SK-N-SH treated with all-trans-retinoic acid at 6 μM for 48 hours (cell line): Measurements from ENCODE around the gene MAP3K1.
A peak's percentile ranks its signal among the peaks of the same experiment; 100 is the strongest.

Source experiments
- ATAC-seq: fragments of 200-7000 bp; cut with Tn5 transposase; 3 replicates; pipeline ENCODE4 v1.9.1; 2020; ENCODE audit warnings: mild to moderate bottlenecking, moderate library complexity
- ARNTL ChIP-seq: fragments of 450-650 bp; formaldehyde crosslinking; IDR thresholded peaks from 2 replicates; pipeline ENCODE4 v1.5.0; 2020; ENCODE audit warnings: low read depth, mild to moderate bottlenecking, moderate library complexity, borderline replicate concordance
- BACH2 ChIP-seq: fragments of 250-450 bp; sonication (Bioruptor Pico); IDR thresholded peaks from 2 replicates; pipeline ENCODE4 v1.9.0; 2021; ENCODE audit warnings: mild to moderate bottlenecking, borderline replicate concordance
- CREB5 ChIP-seq: fragments of 250-450 bp; sonication (Bioruptor Pico); IDR thresholded peaks from 2 replicates; pipeline ENCODE4 v1.5.1; 2020; ENCODE audit warnings: low read depth, mild to moderate bottlenecking, moderate library complexity
- CSDC2 ChIP-seq: fragments of 250-450 bp; sonication (Bioruptor Pico); IDR thresholded peaks from 2 replicates; pipeline ENCODE4 v1.5.0; 2020; ENCODE audit warnings: mild to moderate bottlenecking, moderate library complexity
- ESRRG ChIP-seq: fragments of 250-450 bp; sonication (Bioruptor Pico); IDR thresholded peaks from 2 replicates; pipeline ENCODE4 v1.6.1; 2021; ENCODE audit warnings: mild to moderate bottlenecking
- GLIS3 ChIP-seq: fragments of 250-450 bp; sonication (Bioruptor Pico); IDR thresholded peaks from 2 replicates; pipeline ENCODE4 v1.5.0; 2020; ENCODE audit warnings: mild to moderate bottlenecking, moderate library complexity
- ISL1 ChIP-seq: fragments of 250-450 bp; sonication (Bioruptor Pico); IDR thresholded peaks from 2 replicates; pipeline ENCODE4 v2.1.2; 2022; ENCODE audit warnings: mild to moderate bottlenecking, moderate library complexity
- OSR1 ChIP-seq: fragments of 250-450 bp; sonication (Bioruptor Pico); IDR thresholded peaks from 2 replicates; pipeline ENCODE4 v1.8.0; 2022; ENCODE audit warnings: moderate library complexity, mild to moderate bottlenecking, inconsistent platforms
- PATZ1 ChIP-seq: fragments of 250-450 bp; sonication (Bioruptor Pico); IDR thresholded peaks from 2 replicates; pipeline ENCODE4 v1.8.0; 2020; ENCODE audit warnings: mild to moderate bottlenecking, moderate library complexity, borderline replicate concordance
- PPARA ChIP-seq: fragments of 250-450 bp; sonication (Bioruptor Pico); IDR thresholded peaks from 2 replicates; pipeline ENCODE4 v1.5.0; 2020; ENCODE audit warnings: mild to moderate bottlenecking, borderline replicate concordance
- RARB ChIP-seq: fragments of 250-450 bp; sonication (Bioruptor Pico); IDR thresholded peaks from 2 replicates; pipeline ENCODE4 v1.8.0; 2021; ENCODE audit warnings: mild to moderate bottlenecking, moderate library complexity
- SNAI2 ChIP-seq: fragments of 250-450 bp; sonication (Bioruptor Pico); IDR thresholded peaks from 2 replicates; pipeline ENCODE4 v1.5.0; 2020; ENCODE audit warnings: mild to moderate bottlenecking, moderate library complexity
- TCF4 ChIP-seq: fragments of 250-450 bp; sonication (Bioruptor Pico); IDR thresholded peaks from 2 replicates; pipeline ENCODE4 v1.8.0; 2021; ENCODE audit warnings: mild to moderate bottlenecking, moderate library complexity, borderline replicate concordance
- TOX ChIP-seq: fragments of 250-450 bp; sonication (Bioruptor Pico); IDR thresholded peaks from 2 replicates; pipeline ENCODE4 v1.8.0; 2021; ENCODE audit warnings: mild to moderate bottlenecking, moderate library complexity, borderline replicate concordance
- TSHZ2 ChIP-seq: fragments of 250-450 bp; sonication (Bioruptor Pico); IDR thresholded peaks from 2 replicates; pipeline ENCODE4 v1.5.0; 2020; ENCODE audit warnings: mild to moderate bottlenecking, moderate library complexity
- ZC3H10 ChIP-seq: fragments of 250-450 bp; sonication (Bioruptor Pico); IDR thresholded peaks from 2 replicates; pipeline ENCODE4 v1.5.1; 2021; ENCODE audit warnings: mild to moderate bottlenecking, moderate library complexity
- ZFP3 ChIP-seq: fragments of 250-450 bp; sonication (Bioruptor Pico); IDR thresholded peaks from 2 replicates; pipeline ENCODE4 v1.5.0; 2020; ENCODE audit warnings: mild to moderate bottlenecking, moderate library complexity
- ZNF565 ChIP-seq: fragments of 450-650 bp; formaldehyde crosslinking; conservative IDR thresholded peaks from 2 replicates; pipeline ENCODE4 v1.5.0; 2020; ENCODE audit warnings: low read depth, mild to moderate bottlenecking, moderate library complexity
- ZNF8 ChIP-seq: fragments of 450-650 bp; formaldehyde crosslinking; IDR thresholded peaks from 2 replicates; pipeline ENCODE4 v1.5.0; 2020; ENCODE audit warnings: mild to moderate bottlenecking, moderate library complexity
- TF ChIP-seq, protein P1 (sequence below): fragments of 250-450 bp; sonication (Bioruptor Pico); IDR thresholded peaks from 2 replicates; pipeline ENCODE4 v1.8.0; 2021; ENCODE audit warnings: low read depth, mild to moderate bottlenecking, moderate library complexity, borderline replicate concordance

Gene MAP3K1

GRCh38 chr5:56837381-56837780, 22.0 kb downstream of the MAP3K1 start:
- no peak for ATAC-seq
- TF ChIP-seq SNAI2 (no peak), PATZ1 (CRISPR knock-in tag) (no peak), TSHZ2 (CRISPR knock-in tag) (no peak), TOX (CRISPR knock-in tag) (no peak), ZC3H10 (no peak), ZFP3 (CRISPR knock-in tag) (no peak), CSDC2 (CRISPR knock-in tag) (no peak), ARNTL (no peak), RARB (CRISPR knock-in tag) (no peak), ISL1 (CRISPR knock-in tag) (no peak), ESRRG (CRISPR knock-in tag) (no peak), CREB5 (no peak), ZNF8 (CRISPR knock-in tag) (no peak), BACH2 (CRISPR knock-in tag) (no peak), TCF4 (CRISPR knock-in tag) (no peak), ZNF565 (CRISPR knock-in tag) (no peak), PPARA (CRISPR knock-in tag) (no peak), GLIS3 (no peak), OSR1 (CRISPR knock-in tag) (no peak)
- TF ChIP-seq, protein P1, sequence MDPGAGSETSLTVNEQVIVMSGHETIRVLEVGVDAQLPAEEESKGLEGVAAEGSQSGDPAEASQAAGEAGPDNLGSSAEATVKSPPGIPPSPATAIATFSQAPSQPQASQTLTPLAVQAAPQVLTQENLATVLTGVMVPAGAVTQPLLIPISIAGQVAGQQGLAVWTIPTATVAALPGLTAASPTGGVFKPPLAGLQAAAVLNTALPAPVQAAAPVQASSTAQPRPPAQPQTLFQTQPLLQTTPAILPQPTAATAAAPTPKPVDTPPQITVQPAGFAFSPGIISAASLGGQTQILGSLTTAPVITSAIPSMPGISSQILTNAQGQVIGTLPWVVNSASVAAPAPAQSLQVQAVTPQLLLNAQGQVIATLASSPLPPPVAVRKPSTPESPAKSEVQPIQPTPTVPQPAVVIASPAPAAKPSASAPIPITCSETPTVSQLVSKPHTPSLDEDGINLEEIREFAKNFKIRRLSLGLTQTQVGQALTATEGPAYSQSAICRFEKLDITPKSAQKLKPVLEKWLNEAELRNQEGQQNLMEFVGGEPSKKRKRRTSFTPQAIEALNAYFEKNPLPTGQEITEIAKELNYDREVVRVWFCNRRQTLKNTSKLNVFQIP (CRISPR knock-in tag): no peak
- TF ChIP-seq, all 23 proteins: peak for 0

DNA sequence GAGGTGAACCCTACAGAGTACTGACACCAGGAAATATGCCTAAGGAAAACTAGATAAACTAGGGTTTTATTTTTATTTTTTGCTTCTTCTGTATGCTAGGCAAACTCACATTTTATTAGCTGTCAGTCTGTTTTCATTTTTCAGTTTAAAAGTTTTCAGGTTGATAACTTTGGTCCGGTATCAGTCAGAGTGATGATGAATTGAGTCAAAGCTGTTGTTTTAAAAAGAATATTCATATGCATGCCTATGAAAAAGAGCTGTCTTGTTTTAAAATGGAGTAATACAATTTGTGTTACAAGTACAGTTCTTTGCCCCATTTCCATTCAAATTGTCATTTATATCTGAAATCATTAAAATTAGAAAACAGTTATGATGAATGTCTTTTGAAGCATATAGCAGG, 22.6 kb downstream of the MAP3K1 start:
- peak; percentile 13; the same call in 1 of the 3 replicates for ATAC-seq
- TF ChIP-seq ZFP3 (CRISPR knock-in tag): no peak
- no peak for TF ChIP-seq CSDC2 (CRISPR knock-in tag)
- TF ChIP-seq, all 23 proteins: peak for 0

DNA sequence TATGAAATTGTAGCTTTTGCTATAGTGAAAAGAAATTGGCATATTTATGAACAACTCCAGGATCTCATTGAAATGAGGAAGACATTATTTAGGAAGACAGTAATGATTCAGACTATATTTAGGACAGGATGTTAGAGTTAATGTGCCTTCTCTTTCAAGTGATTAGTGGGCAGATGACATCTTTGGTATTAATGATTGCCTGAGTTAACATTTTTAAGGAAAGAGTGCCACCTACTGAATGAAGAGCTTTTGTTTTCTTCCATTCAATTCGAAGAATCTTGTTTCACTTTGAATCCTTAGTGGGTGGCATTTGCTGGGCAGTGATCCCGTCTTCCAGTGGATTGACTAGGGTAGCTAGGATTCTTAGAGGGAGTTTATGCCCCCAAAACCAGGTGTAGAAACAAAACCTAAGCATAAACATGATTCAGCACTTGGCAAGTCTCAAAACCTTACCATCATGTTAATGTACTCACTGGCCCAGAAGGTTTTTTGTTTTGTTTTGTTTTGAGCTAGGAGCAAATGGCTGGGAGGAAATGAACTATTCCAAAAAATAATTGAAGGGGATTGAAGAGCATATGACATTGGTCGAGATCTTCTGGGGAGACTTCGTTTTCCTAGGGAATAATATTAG, 23.2 kb downstream of the MAP3K1 start:
- TF ChIP-seq SNAI2 (no peak), ISL1 (CRISPR knock-in tag) (peak; percentile 77), TOX (CRISPR knock-in tag) (0 out of 2 replicates have a peak, but pooled peaks have one; percentile 50)
- TF ChIP-seq, protein P1 (CRISPR knock-in tag): 0 out of 2 replicates have a peak, but pooled peaks have one; percentile 48
- ATAC-seq: peak; percentile 79
